Activated B cell treated with CpG ODN at 0.5 μM for 24 hours (primary cell): ENCODE results near the gene STARD5. TPM values are rescaled to one million over a fixed set of nuclear protein-coding genes. Genes with fewer than 3 reads are reported as not detected.

Experiments used
- ATAC-seq: fragments of 200-7000 bp; cut with Tn5 transposase; one replicate; pipeline ENCODE4 v1.10.0; 2021; ENCODE audit warnings: low read depth, mild to moderate bottlenecking, moderate library complexity
- CTCF ChIA-PET: fragments of 350-600 bp; sonication (Branson Sonifier 250); formaldehyde crosslinking; loops from one replicate; lab custom pipeline; 2021; ENCODE audit warnings: antibody characterized with exemption; lab: Charles Lee
- POLR2A ChIA-PET: fragments of 350-600 bp; sonication (Branson Sonifier 250); formaldehyde crosslinking; loops from one replicate; lab custom pipeline; 2021; ENCODE audit warnings: antibody characterized with exemption; lab: Charles Lee
- DNase-seq: peaks from one replicate; pipeline ENCODE4 v3.0.0; 2022
- H3K27ac Mint-ChIP-seq: one replicate; pipeline ENCODE4 v1.8.0; 2020; ENCODE audit warnings: mixed read lengths
- H3K27me3 Mint-ChIP-seq: one replicate; pipeline ENCODE4 v1.8.0; 2021; ENCODE audit warnings: mixed read lengths
- H3K36me3 Mint-ChIP-seq: one replicate; pipeline ENCODE4 v1.8.0; 2021; ENCODE audit warnings: low read depth, mixed read lengths
- H3K4me1 Mint-ChIP-seq: one replicate; pipeline ENCODE4 v1.8.0; 2021; ENCODE audit warnings: mixed read lengths
- H3K4me3 Mint-ChIP-seq: one replicate; pipeline ENCODE4 v1.8.0; 2020; ENCODE audit warnings: mild to moderate bottlenecking, mixed read lengths
- H3K9me3 Mint-ChIP-seq: one replicate; pipeline ENCODE4 v1.8.0; 2020; ENCODE audit warnings: mixed read lengths
- CTCF ChIP-seq: fragments of 200-600 bp; IDR thresholded peaks from one replicate; pipeline ENCODE4 v1.8.0; 2022; ENCODE audit warnings: antibody characterized with exemption, mild to moderate bottlenecking
- intact Hi-C: fragments of 100-400 bp; cut with micrococcal nuclease; formaldehyde crosslinking; loops from one replicate; pipeline ENCODE4 v1.15.1; 2024
- total RNA-seq: library from RNA; stranded (reverse); gene quantifications from 2 replicates; pipeline ENCODE4 v1.2.3, GENCODE V29; 2022

Gene STARD5
- total RNA-seq, 1 donor from 2014 or later, result 14.3 TPM

GRCh38 chr15:81279621-81280485, 44.1 kb downstream of the STARD5 start:
- intact Hi-C loops, result no loop called here

GRCh38 chr15:81278306-81279029, 45.5 kb downstream of the STARD5 start:
- ATAC-seq, result no peak
- Mint-ChIP-seq H3K4me1 (peaks cover 19% of the 10 kb centered on the region), H3K36me3 (peaks cover 9% of the 10 kb centered on the region), H3K27me3 (no peaks in the 10 kb centered on the region), H3K4me3 (no peak overlapping the region), H3K9me3 (peaks cover 7% of the 10 kb centered on the region), H3K27ac (no peak overlapping the region)
- no peak for TF ChIP-seq CTCF
- intact Hi-C loops, result no loop called here
- DNase-seq, result no peak
- CTCF ChIA-PET, result interaction anchor here (1.0 to 3.1 kb wide), 5 partner anchors 12 to 123 kb away, joined by 4 to 18 read pairs (median 6); no protein-coding TSS in a partner anchor
- POLR2A ChIA-PET, result interaction anchor here (1.1 to 5.2 kb wide), 4 partner anchors 8 to 33 kb away, joined by 3 to 55 read pairs (median 4); no protein-coding TSS in a partner anchor

More at GRCh38 chr15:81279621-81280485, 44.1 kb downstream of the STARD5 start:
- no peaks in the 10 kb centered on the region for H3K27me3 Mint-ChIP-seq
- no peak overlapping the region for H3K27ac Mint-ChIP-seq
- peaks cover 7% of the 10 kb centered on the region for H3K9me3 Mint-ChIP-seq
- H3K36me3 Mint-ChIP-seq, result peaks cover 12% of the 10 kb centered on the region
- no peak overlapping the region for H3K4me3 Mint-ChIP-seq
- peaks cover 28% of the 10 kb centered on the region for H3K4me1 Mint-ChIP-seq
- no peak for TF ChIP-seq CTCF
- ATAC-seq (no peak), DNase-seq (no peak)
- CTCF ChIA-PET, result interaction anchor here (0.6 to 3.1 kb wide), 6 partner anchors 12 to 121 kb away, joined by 3 to 18 read pairs (median 6); no protein-coding TSS in a partner anchor
- POLR2A ChIA-PET, result interaction anchor here (0.8 to 5.6 kb wide), 3 partner anchors 10 to 32 kb away, joined by 3 to 61 read pairs (median 3); no protein-coding TSS in a partner anchor

- H3K36me3 Mint-ChIP-seq, result peaks cover 9% of the 10 kb centered on the region
- H3K4me3 Mint-ChIP-seq, result no peak overlapping the region
- H3K9me3 Mint-ChIP-seq, result peaks cover 7% of the 10 kb centered on the region
- ATAC-seq (no peak), DNase-seq (no peak)
- no peaks in the 10 kb centered on the region for H3K27me3 Mint-ChIP-seq
- TF ChIP-seq CTCF, result no peak
- H3K27ac Mint-ChIP-seq, result no peak overlapping the region
- peaks cover 19% of the 10 kb centered on the region for H3K4me1 Mint-ChIP-seq
- intact Hi-C loops, result no loop called here
- ChIA-PET POLR2A (interaction anchor here (1.9 to 5.2 kb wide), 2 partner anchors 9 to 15 kb away, joined by 6 to 55 read pairs; no protein-coding TSS in a partner anchor), CTCF (interaction anchor here (1.0 to 1.2 kb wide), 2 partner anchors 12 to 122 kb away, joined by 5 to 6 read pairs; no protein-coding TSS in a partner anchor)
Measured at GRCh38 chr15:81277851-81278250, 46.1 kb downstream of the STARD5 start.

- H3K27me3 Mint-ChIP-seq, result no peaks in the 10 kb centered on the region
- intact Hi-C loops, result no loop called here
- H3K9me3 Mint-ChIP-seq, result peaks cover 7% of the 10 kb centered on the region
- ChIA-PET CTCF (interaction anchor here (1.2 to 6.3 kb wide), 3 partner anchors 11 to 58 kb away, joined by 6 to 158 read pairs (median 82); no protein-coding TSS in a partner anchor), POLR2A (interaction anchor here (0.8 to 5.2 kb wide), 4 partner anchors 10 to 20 kb away, joined by 4 to 55 read pairs (median 5); no protein-coding TSS in a partner anchor)
- ATAC-seq (no peak), DNase-seq (no peak)
- peaks cover 9% of the 10 kb centered on the region for H3K36me3 Mint-ChIP-seq
- H3K4me1 Mint-ChIP-seq, result peaks cover 19% of the 10 kb centered on the region
- no peak overlapping the region for H3K4me3 Mint-ChIP-seq
- TF ChIP-seq CTCF, result no peak
- H3K27ac Mint-ChIP-seq, result no peak overlapping the region
Measured at GRCh38 chr15:81276967-81277366, 47.0 kb downstream of the STARD5 start.
